K562 (cell line): Measurements from ENCODE around the gene HPRT1. TPM values are rescaled to one million over a fixed set of nuclear protein-coding genes. Genes with fewer than 3 reads are reported as not detected.
A peak's percentile ranks its signal among the peaks of the same experiment; 100 is the strongest.

Experiments
- ATAC-seq: fragments of 200-7000 bp; cut with Tn5 transposase; 3 replicates; pipeline ENCODE4 v1.9.1; 2020; ENCODE audit warnings: moderate library complexity
- BruUV-seq: library from RNA; stranded (reverse); fragments of 400-500 nt; replicated peaks from 2 replicates; lab custom pipeline; 2021; lab: Mats Ljungman, UMichigan
- CTCF ChIA-PET: fragments of 300-600 bp; formaldehyde crosslinking; extraction: SDS; loops from one replicate; lab custom pipeline; 2021; ENCODE audit warnings: low intra/inter-chr PET ratio; lab: Yijun Ruan, JAX
- POLR2A ChIA-PET: fragments of 300-600, 350-650 bp; sonication (Branson Sonifier 250); formaldehyde crosslinking; extraction: SDS; loops from one replicate; lab custom pipeline; 2021; ENCODE audit warnings: antibody characterized with exemption, inconsistent platforms; lab: Yijun Ruan, JAX
- DNase-seq, 4 experiments: peaks; one replicate each; pipeline versions ENCODE4 v3.0.0 to v3.0.0-alpha.2; 2011 to 2018; ENCODE audit warnings: low spot score in 3 of 4, mixed read lengths in 3 of 4; ENCODE audit errors: extremely low read depth in 1 of 4
- FAIRE-seq: peaks from 2 replicates; lab custom pipeline; 2011; peaks lifted over from hg19 to GRCh38; lab: Jason Lieb, UNC
- H2AFZ ChIP-seq: 2 replicates; pipeline ENCODE4 v1.6.0; 2011; ENCODE audit warnings: low read depth, low read length, control low read depth, inconsistent platforms
- H3K27ac ChIP-seq: fragments of 200-600 bp; 3 replicates; pipeline ENCODE4 v1.8.0; 2011; ENCODE audit warnings: low read depth, mild to moderate bottlenecking, control low read depth, inconsistent platforms, low read length, moderate library complexity, mixed read lengths; ENCODE audit errors: extremely low read depth
- H3K27me3 ChIP-seq, 2 experiments: fragments of 300-600 bp in 1 of 2; 2 replicates in 1 of 2; 3 replicates in 1 of 2; pipeline versions ENCODE4 v1.6.0 to v1.8.0; 2011; ENCODE audit warnings: inconsistent platforms in 2 of 2, low read length in 2 of 2, mild to moderate bottlenecking in 1 of 2, mixed read lengths in 1 of 2, moderate library complexity in 1 of 2; ENCODE audit not compliant: control insufficient read depth in 2 of 2, insufficient read depth in 2 of 2
- H3K36me3 ChIP-seq: fragments of 300-600 bp; 3 replicates; pipeline ENCODE4 v1.8.0; 2011; ENCODE audit warnings: mild to moderate bottlenecking, low read length, inconsistent platforms; ENCODE audit not compliant: control insufficient read depth, insufficient read depth
- H3K4me1 ChIP-seq, 2 experiments: fragments of 200-600 bp in 1 of 2; replicated peaks in 1 of 2; 2 replicates in 1 of 2; 3 replicates in 1 of 2; pipeline versions ENCODE4 v1.5.1 to v1.8.0; 2011; ENCODE audit warnings: inconsistent platforms in 2 of 2, low read length in 2 of 2, mild to moderate bottlenecking in 1 of 2, mixed read lengths in 1 of 2, moderate library complexity in 1 of 2; ENCODE audit not compliant: control insufficient read depth in 2 of 2, insufficient read depth in 2 of 2
- H3K4me2 ChIP-seq: 2 replicates; pipeline ENCODE4 v1.6.1; 2011; ENCODE audit warnings: low read length, control low read depth, inconsistent platforms, mixed read lengths; ENCODE audit not compliant: insufficient read depth
- H3K4me3 ChIP-seq: fragments of 200-600 bp; sonication (generic), shearing (Covaris generic); 2 replicates; pipeline ENCODE4 v1.5.1; 2016; ENCODE audit warnings: control low read depth, inconsistent platforms
- H3K79me2 ChIP-seq: fragments of 200-600 bp; 3 replicates; pipeline ENCODE4 v1.8.0; 2011; ENCODE audit warnings: low read length, inconsistent platforms; ENCODE audit not compliant: control insufficient read depth, insufficient read depth
- H3K9ac ChIP-seq, 2 experiments: 2 replicates each; pipeline versions ENCODE4 v1.6.0 to v1.6.1; 2011; ENCODE audit warnings: low read depth in 2 of 2, low read length in 2 of 2, control low read depth in 1 of 2, inconsistent platforms in 1 of 2, mild to moderate bottlenecking in 1 of 2, mixed read lengths in 1 of 2; ENCODE audit not compliant: insufficient read depth in 1 of 2
- H3K9me1 ChIP-seq: one replicate; pipeline ENCODE4 v1.6.0; 2011; ENCODE audit warnings: inconsistent platforms, mild to moderate bottlenecking, low read length, moderate library complexity; ENCODE audit not compliant: control insufficient read depth, insufficient read depth
- H3K9me3 ChIP-seq: replicated peaks from 2 replicates; pipeline ENCODE4 v1.5.1; 2011; ENCODE audit warnings: low read depth, low read length, inconsistent platforms; ENCODE audit not compliant: control insufficient read depth, insufficient read depth
- H4K20me1 ChIP-seq: replicated peaks from 2 replicates; pipeline ENCODE4 v1.6.1; 2011; ENCODE audit warnings: low read length, inconsistent platforms, mixed read lengths; ENCODE audit not compliant: control insufficient read depth, insufficient read depth
- CEBPZ ChIP-seq: fragments of 150-350 bp; IDR thresholded peaks from 2 replicates; pipeline ENCODE4 v1.6.1; 2014; ENCODE audit warnings: low read depth, mild to moderate bottlenecking, low read length, borderline replicate concordance
- GTF2E2 ChIP-seq: fragments of 200-800 bp; sonication (Bioruptor generic); IDR thresholded peaks from 2 replicates; pipeline ENCODE4 v1.6.1; 2016; ENCODE audit warnings: missing genetic modification characterization, missing compliant biosample characterization
- HINFP ChIP-seq: fragments of 450-650 bp; conservative IDR thresholded peaks from 2 replicates; pipeline ENCODE4 v1.6.1; 2016; ENCODE audit warnings: missing genetic modification characterization, low read depth, mild to moderate bottlenecking, control low read depth, missing compliant biosample characterization
- ZNF121 ChIP-seq: sonication (generic); formaldehyde crosslinking; conservative IDR thresholded peaks from 2 replicates; pipeline ENCODE4 v1.8.0; 2022; ENCODE audit warnings: missing genetic modification reagents
- WGBS: fragments of 100-300 bp; shearing (Covaris generic); methylation state at CpG from one replicate; pipeline ENCODE4 v1.1.6; 2016; ENCODE audit warnings: low coverage, mixed read lengths; ENCODE audit not compliant: insufficient coverage; ENCODE audit errors: missing lambda C conversion rate; 5-methylcytosine and 5-hydroxymethylcytosine counted together
- in situ Hi-C: fragments of 300-500 bp; cut with MboI; formaldehyde crosslinking; loops from 4 replicates; pipeline ENCODE4 v1.15.0; 2018; ENCODE audit warnings: inconsistent platforms, mixed read lengths
- intact Hi-C: fragments of 100-400 bp; cut with micrococcal nuclease; formaldehyde crosslinking; loops from 2 replicates; pipeline ENCODE4 v1.14.2; 2022
- polyA plus RNA-seq, 8 experiments: library from polyadenylated mRNA; depleted of rRNA in 4 of 8; stranded (reverse) in 5 of 8; unstranded in 3 of 8; fragments of >200 nt; fragmentation: Nextera tagmentation in 2 of 8; fragmentation: Illumina TruSeq in 1 of 8; extraction: Ambion mirVana in 2 of 8; extraction: Trizol in 1 of 8; gene quantifications; 2 replicates each; pipeline versions ENCODE4 v1.2.1 to v1.2.3, GENCODE V29; 2011 to 2014; ENCODE audit warnings: inconsistent platforms in 1 of 8, missing spikeins in 1 of 8
- total RNA-seq, 7 experiments: library from RNA; depleted of rRNA in 6 of 7; stranded (reverse); fragments of >200 nt in 6 of 7; fragmentation: Illumina TruSeq in 2 of 7; extraction: Trizol in 2 of 7; gene quantifications; 2 replicates each; pipeline versions ENCODE4 v1.2.1 to v1.2.3, GENCODE V29; 2011 to 2021; ENCODE audit warnings: low replicate concordance in 1 of 7

Gene HPRT1
- total and polyA plus RNA-seq, 9 of the 15 experiments (the other 6 are each of a cell fraction or from before 2014, with no cell fraction given): 24.4 to 158 (median 104) TPM

- POLR2A ChIA-PET: no interaction called here
- no peak overlapping the region for H3K27ac ChIP-seq
- FAIRE-seq (no peak), ATAC-seq (no peak), DNase-seq (no peak)
- H3K27me3 ChIP-seq: no peaks in the 10 kb centered on the region
- no peak overlapping the region for H3K9ac ChIP-seq
- no peaks in the 10 kb centered on the region for H3K79me2 ChIP-seq
- no peaks in the 10 kb centered on the region for H3K9me1 ChIP-seq
- no peaks in the 10 kb centered on the region for H4K20me1 ChIP-seq
- CTCF ChIA-PET: no interaction called here
- no peaks in the 10 kb centered on the region for H3K4me1 ChIP-seq
- H3K4me2 ChIP-seq: no peak overlapping the region
- WGBS: 92% methylated on average over 6 of the region's 6 CpGs
- intact Hi-C loops (no loop called here), in situ Hi-C loops (no loop called here)
- H3K9me3 ChIP-seq: no peaks in the 10 kb centered on the region
- TF ChIP-seq GTF2E2 (no peak), HINFP (no peak), ZNF121 (CRISPR knock-in tag) (peak; percentile 59; the same call in 1 of the 2 replicates), CEBPZ (no peak)
- H3K4me3 ChIP-seq: no peak overlapping the region
- no TSS peak for BruUV-seq
- peaks cover 73% of the 10 kb centered on the region for H3K36me3 ChIP-seq
- H2AFZ ChIP-seq: no peak overlapping the region
Observed at GRCh38 chrX:134419784-134420183, 40.2 kb upstream of the HPRT1 start.
